Eye (tissue), 1 donor: ENCODE measurements around the gene SOAT1.
"Not testable (repeated sequence)": the region's sequence is repeated elsewhere in the genome, so short reads cannot be mapped to it uniquely, and the experiment has no call there.

Experiments used
- DNase-seq: peaks from one replicate; pipeline ENCODE4 v3.0.0-alpha.2; 2015

Gene SOAT1

DNA sequence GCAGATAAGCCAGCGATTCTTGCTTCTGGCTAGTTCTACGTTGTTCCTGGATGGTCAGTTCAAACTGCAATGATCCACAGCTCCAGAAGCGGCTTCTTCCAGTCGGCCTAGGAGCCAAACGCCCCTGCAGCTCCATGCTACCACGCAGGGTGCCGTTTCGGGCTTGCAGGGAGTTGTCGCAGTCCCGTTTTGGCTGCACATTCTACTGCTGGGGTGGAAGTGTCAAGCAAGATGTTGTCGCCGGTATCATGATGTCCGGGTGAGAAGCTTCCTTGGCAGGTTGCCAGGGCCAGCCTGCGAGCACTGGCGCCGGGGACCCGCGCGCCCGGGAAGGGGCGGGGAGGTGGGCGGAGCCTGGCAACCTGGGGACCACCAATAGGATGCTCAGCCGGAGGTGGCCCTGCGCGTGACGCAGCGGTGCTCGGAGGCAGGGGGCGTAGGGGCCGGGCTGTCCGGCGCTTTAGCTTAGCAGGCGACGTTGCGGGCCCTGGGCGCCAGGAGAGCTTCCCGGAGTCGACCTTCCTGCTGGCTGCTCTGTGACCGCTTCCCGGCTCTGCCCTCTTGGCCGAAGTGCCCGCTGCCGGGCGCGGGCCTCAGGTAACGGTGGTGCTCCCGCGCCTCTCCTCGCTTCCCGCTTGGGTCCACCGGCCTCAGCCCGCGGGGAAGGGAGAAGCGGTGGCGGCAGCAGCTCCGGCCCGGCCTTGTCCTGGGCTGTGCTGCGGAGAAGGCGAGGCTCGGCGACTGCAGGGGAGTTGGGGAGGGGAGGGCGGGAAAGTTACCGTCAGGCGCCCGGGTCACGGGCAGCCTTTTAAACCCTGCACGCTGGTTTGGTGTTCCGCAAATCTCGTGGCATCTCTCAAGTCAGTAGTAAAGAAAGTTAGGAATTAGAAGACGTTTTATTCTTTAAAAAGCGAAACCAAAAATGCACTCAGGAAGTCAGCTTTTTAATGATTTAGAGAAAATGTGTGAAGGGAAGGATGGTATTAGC, at the start of gene SOAT1:
TSS of gene SOAT1 (plus strand) at position 458 of the 988 bp plus-strand sequence. CDS start 8,888 bp downstream, outside the sequence.
- DNase-seq, result peak; percentile 97

DNA sequence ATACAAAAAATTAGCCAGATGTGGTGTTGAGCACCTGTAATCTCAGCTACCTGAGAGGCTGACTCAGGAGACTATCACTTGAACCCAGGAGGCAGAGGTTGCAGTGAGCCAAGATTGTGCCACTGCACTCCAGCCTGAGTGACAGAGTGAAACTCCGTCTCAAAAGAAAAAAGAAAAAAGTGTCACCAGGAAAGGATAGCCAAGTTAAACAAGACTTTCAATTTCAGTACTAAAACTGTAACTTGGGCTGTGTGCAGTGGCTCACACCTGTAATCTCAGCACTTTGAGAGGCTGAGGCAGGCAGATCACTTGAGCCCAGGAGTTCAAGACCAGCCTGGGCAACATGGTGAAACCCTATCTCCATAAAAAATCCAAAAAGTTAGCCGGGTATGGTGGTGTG, 48.2 kb upstream of the SOAT1 start:
- DNase-seq, result not testable (repeated sequence)

DNA sequence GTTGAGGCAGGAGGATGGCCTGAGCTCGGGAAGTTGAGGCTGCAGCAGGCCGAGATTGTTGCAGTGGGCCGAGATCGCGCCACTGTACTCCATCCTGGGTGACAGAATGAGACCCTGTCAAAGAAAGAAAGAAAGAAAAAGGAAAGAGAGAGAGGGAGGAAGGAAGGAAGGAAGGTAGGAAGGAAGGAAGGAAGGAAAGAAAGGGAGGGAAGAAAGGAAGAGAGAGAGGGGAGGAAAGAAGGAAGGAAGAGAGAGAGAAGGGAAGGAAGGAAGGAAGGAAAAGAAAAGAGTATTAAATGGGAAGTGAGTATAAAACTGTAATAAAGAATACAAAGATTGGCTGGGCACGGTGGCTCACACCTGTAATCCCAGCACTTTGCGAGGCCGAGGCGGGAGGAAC, 45.7 kb upstream of the SOAT1 start:
- DNase-seq, result no peak

- DNase-seq, result no peak
Observed at GRCh38 chr1:179251675-179252074, 41.9 kb upstream of the SOAT1 start.

DNA sequence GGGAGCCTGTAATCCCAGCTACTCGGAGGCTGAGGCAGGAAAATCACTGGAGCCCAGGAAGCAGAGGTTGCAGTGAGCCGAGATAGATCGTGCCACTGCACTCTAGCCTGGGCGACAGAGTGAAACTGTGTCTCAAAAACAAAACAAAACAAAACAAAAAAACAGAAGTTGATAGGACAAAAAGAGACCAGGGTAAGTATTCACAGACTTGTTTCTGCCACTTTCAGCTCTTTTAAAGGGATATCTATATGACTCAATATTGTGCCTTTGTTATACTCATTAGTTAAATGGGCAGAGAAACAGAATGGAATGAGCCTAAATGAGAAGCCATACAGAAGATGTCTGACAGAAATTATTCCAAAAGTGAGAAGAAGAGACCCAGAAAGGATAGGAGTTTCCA, 41.0 kb upstream of the SOAT1 start:
- no peak for DNase-seq

GRCh38 chr1:179253286-179253972, 40.2 kb upstream of the SOAT1 start:
- DNase-seq, result no peak

- DNase-seq, result no peak
Observed at GRCh38 chr1:179262183-179262582, 31.4 kb upstream of the SOAT1 start.

DNA sequence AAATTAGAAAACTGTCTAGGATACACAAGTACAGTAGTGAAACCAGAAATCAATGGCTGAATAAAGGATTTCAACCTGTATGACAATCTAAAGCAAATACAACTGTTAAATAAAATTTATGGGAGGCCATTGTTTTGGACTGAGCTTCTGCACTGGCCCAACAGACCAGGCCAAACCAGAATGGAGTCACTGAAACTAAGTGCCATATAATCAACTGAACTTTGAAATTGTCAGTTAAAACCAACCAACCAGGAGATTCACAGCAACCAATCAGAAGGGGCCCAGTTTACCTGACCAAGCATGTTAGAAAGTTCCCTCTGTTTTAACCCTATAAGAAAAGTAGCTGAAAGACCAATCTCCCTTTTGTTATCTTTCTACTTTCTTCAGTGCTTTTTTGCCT, 30.5 kb upstream of the SOAT1 start:
- DNase-seq, result no peak

DNA sequence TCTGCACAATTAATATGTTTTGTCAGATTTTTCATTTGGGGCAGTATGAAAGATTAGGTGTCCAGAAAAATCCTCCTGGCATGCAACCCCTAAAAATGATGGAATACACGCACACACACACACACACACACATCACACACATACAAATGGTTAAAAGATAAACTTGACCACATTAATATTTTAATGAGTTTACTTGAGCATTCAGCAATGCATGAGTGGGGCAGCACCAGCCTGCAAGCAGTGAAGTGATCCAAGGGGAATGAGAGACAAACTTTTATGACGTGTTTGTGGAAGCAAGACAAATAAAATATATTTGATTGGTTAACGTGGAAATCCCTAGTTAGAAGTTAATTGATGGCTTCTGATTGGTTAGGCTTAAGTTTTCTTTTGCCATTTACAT, 29.1 kb upstream of the SOAT1 start:
- no peak for DNase-seq

- DNase-seq, result no peak
Observed at GRCh38 chr1:179269071-179269470, 24.5 kb upstream of the SOAT1 start.

DNA sequence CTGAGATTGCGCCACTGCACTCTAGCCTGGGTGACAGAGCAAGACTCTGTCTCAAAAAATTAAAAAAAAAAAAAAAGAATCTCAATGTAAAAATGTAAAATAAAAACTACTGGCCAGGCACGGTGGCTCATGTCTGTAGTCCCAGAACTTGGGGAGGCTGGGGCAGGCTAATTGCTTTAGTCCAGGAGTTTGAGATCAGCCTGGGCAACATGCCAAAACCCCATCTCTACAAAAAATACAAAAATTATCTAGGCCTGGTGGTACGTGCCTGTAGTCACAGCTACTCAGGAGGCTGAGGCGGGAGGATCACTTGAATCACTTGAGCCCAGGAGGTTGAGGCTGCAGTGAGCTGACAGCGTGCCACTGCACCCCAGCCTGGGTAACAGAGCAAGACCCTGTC, 19.2 kb upstream of the SOAT1 start:
- DNase-seq, result not testable (repeated sequence)

DNA sequence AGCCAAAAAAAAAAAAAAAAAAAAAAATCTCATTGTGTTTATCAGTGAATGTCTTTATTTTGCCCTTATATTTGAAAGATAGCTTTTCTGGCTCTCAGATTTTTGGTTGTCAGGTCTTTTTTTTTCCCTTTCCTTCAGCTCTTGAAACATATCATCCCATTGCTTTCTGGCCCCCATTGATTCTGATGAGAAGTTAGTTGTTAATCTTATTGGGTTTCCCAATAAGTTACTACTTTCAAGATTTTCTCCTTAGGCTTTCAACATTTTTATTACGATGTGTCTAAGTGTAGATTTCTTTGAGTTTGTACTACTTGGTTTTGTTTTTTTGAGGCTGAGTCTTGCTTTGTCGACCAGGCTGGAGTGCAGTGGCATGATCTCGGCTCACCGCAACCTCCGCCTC, 14.7 kb upstream of the SOAT1 start:
- DNase-seq, result no peak

DNA sequence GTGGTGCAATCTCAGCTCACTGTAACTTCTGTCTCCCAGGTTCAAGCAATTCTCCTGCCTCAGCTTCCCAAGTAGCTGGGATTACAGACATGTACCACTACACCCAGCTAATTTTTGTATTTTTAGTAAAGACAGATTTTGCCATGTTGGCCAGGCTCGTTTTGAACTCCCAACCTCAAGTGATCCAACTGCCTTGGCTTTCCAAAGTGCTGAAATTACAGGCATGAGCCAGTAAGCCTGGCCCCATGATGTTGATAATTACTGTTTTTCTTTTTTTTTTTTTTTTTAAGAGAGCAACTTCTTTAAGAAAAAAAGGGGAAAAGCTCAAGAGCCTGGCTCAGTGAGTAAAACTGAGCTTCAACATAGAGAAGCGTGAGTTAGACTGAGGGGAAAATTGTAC, 9.6 kb upstream of the SOAT1 start:
- no peak for DNase-seq

DNA sequence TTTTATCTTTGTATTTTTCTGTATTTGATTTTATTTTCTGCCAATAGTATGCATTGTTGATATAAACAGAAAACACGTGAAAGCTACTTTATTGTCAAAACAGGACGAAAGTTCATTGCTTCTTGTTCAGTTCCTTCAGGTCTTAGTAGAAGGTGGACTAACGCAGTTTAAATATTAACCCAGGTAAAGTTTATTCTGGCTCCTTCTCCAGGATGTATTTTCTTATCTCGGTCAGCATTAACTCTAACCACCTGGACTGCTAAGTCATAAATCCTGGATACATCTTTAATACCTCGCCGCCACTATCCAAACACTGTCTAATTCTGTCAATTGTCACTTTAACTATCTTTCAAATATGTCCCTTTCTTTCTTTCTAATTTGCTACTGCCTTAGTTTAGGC, 5.7 kb upstream of the SOAT1 start:
- no peak for DNase-seq

- no peak for DNase-seq
Observed at GRCh38 chr1:179288977-179289376, 4.6 kb upstream of the SOAT1 start.

- DNase-seq, result no peak
Observed at GRCh38 chr1:179295164-179295755, 1.7 kb downstream of the SOAT1 start.

DNA sequence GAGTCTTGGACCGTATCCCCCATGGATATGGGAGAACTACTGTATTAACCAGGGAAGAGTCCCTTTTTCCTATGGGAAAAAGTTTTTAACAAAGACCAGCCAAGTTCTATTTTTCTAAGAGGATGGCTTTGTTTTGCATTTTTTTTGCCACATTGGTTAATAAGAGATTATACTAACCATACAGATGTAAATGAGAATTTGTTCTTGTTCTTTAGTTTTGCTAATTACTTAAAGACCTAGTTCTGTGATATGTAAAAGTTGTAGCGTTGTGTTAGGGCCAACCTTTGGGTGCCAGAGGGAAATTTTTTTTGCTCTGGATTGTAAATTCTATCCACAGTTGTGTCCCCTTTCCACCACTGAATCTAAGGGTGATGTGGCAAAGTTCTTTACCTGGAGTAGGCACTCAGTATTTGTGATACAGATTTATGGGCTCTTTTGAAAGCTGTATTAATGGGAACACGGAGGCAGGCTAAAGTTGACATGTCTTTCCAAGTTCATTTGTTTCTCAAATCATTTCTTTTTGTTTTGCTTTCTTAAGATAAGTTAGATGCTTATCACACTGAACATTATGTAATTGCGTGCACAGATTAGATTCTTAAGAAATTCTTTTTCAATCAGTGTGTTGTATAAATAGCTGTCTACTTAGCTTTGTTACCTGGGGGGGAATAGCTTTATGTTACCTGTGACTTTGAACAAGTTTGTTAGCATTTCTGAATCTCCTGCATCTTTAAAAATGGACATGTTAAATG, 2.9 kb downstream of the SOAT1 start:
- DNase-seq, result no peak

DNA sequence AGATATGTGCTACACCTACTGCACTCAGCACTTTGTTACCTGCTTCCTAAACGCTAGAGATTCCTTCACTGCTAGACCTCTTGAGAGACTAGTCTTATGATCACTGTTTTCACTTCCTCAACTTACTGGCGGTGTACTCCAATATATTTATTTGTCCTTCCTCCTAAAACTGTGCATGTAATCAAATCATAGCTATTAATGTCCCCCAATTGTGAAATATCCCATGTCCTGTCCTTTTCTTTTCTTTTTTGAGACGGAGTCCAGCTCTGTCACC, 3.4 kb downstream of the SOAT1 start:
- no peak for DNase-seq

DNA sequence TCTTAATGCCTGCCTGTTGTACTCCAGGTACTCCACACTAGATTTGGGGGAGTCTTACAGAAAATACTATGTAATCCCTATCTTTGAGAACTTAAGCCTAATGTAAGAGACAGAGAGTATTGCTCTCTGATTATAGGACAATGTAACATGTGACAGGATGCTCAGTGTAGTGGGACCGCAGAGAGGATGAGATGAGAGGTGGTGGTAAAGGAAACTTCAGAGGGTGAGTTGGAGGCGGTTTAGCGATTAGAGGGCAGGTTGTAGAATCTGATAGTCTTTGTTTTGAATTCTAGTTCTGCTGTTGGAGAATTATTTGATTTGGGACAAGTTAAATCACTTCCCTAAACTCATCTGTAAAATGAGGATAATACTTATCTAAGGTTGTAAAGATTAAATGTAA, 5.4 kb downstream of the SOAT1 start:
- DNase-seq, result no peak

GRCh38 chr1:179300112-179300511, 6.5 kb downstream of the SOAT1 start:
- DNase-seq, result no peak

GRCh38 chr1:179302070-179302469, 8.5 kb downstream of the SOAT1 start:
- DNase-seq, result no peak

- no peak for DNase-seq
Observed at GRCh38 chr1:179303200-179303785, 9.7 kb downstream of the SOAT1 start.

DNA sequence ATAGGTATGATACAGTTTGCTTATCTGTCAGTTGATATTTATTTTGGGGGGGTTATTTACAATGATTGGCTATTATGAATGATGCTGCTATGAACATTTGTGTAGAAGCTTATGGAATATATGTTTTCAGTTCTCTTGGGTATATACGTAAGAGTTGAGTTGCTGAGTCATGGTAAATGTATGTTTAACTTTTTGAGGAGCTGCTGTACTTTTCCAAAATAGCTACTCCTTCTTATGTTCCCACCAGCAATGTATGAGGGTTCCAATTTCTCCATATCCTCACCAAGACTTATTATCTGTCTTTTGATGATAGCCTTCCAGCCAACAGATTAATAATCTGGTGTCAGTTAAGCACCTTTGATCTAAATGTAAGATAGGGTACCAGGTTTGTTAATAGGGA, 11.9 kb downstream of the SOAT1 start:
- DNase-seq, result no peak
